GM12892 (cell line): Measurements from ENCODE around the gene KLK15.

Source experiments
- POLR2A ChIP-seq: IDR thresholded peaks from 2 replicates; pipeline ENCODE4 v1.6.1; 2011; ENCODE audit warnings: low read depth, low read length, control low read depth
- POLR2AphosphoS5 ChIP-seq: IDR thresholded peaks from 2 replicates; pipeline ENCODE4 v1.6.1; 2011; ENCODE audit warnings: low read depth, low read length, control low read depth

DNA sequence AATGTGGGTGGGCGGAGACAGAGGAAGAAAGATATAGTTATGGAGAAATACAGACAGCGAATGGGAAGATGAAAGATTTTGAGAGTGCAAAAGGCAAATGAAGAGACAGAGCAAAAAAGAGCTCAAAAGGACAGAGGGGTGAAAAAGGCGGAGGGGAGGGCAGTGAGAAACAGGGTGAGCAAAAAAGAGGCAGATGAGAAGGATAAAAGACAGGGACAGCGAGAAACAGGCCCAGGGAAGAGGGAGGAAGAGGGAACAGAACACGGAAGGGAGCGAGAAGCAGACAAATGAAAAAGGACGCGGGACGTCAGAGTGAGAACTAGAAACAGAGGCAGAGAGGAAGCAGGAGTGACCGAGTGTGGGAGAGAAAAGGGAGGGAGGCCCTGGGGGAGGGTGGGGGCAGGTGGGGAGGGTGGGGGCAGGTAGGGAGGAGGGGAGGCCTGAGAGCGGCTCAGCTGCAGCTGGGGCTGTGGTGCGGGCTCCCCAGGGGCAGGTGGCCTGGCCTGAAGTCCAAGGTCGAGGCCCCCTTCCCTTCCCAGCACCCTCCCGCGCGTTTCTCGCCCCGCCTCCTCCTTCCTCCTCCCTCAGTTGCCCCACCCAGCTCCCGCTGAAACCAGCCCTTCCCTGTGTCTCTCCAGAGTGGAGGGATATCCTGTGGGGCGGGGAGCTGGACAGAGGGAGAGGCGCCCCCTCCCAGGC, 12.7 kb downstream of the KLK15 start:
- TF ChIP-seq POLR2A (no peak), POLR2AphosphoS5 (no peak)
